ENCODE data around the gene GGT5.

DNA sequence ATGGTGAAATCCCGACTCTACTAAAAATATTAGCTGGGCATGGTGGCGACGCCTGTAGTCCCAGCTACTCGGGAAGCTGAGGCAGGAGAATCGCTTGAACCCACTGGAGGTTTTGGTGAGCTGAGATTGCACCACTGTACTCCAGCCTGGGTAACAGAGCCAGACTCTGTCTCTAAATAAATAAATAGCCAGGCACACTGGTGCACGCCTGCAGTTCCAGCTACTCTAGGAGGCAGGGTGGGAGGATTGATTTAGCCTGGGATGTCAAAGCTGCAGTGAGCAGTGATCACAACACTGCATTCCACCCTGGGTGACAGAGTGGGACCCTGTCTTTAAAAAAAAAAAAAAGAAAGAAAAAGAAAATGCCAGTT, 46.2 kb downstream of the GGT5 start:
- TF ChIP-seq EZH2 (IDR thresholded peaks at IDR 0.05): no peak
- TF ChIP-seq POLR2AphosphoS5 (IDR thresholded peaks at IDR 0.05; ENCODE audit: borderline replicate concordance, low read depth, low read length): no peak
